Uterus (tissue), 4 donors: ENCODE results near the gene GPR22. TPM values are rescaled to one million over a fixed set of nuclear protein-coding genes. Genes with fewer than 3 reads are reported as not detected.

ENCODE experiments used
- DNase-seq, 2 donors: peaks; one replicate each; pipeline ENCODE4 v3.0.0-alpha.2; 2019 to 2020
- H3K27ac ChIP-seq, 2 donors: fragments of 200-600 bp; sonication (generic); 1 replicate in 1 of 2; 2 replicates in 1 of 2; pipeline ENCODE4 v1.5.1; 2016 to 2018
- H3K27me3 ChIP-seq, 2 donors: fragments of 200-600 bp; sonication (generic); one replicate each; pipeline ENCODE4 v1.5.1; 2018 to 2019; ENCODE audit warnings: control low read depth in 1 of 2
- H3K36me3 ChIP-seq, 2 donors: fragments of 200-600 bp; sonication (generic); one replicate each; pipeline ENCODE4 v1.5.1; 2019; ENCODE audit warnings: control low read depth in 1 of 2
- H3K4me1 ChIP-seq, 2 donors: fragments of 200-600 bp; sonication (generic); one replicate each; pipeline ENCODE4 v1.5.1; 2018 to 2019; ENCODE audit warnings: control low read depth in 1 of 2
- H3K4me3 ChIP-seq, 2 donors: fragments of 200-600 bp; sonication (generic); 1 replicate in 1 of 2; 2 replicates in 1 of 2; pipeline ENCODE4 v1.5.1; 2018 to 2019; ENCODE audit warnings: mild to moderate bottlenecking in 1 of 2
- H3K9me3 ChIP-seq, 2 donors: fragments of 200-600 bp; sonication (generic); one replicate each; pipeline ENCODE4 v1.5.1; 2019; ENCODE audit warnings: control low read depth in 1 of 2
- CTCF ChIP-seq, 4 experiments: fragments of 200-600 bp in 2 of 4; fragments of 450-650 bp in 2 of 4; sonication (generic) in 2 of 4; IDR thresholded peaks; one replicate each; pipeline ENCODE4 v1.5.1; 2016 to 2019; ENCODE audit warnings: antibody characterized with exemption in 4 of 4, mild to moderate bottlenecking in 2 of 4, moderate library complexity in 1 of 4
- POLR2A ChIP-seq, 2 donors: fragments of 450-650 bp; IDR thresholded peaks; one replicate each; pipeline ENCODE4 v1.6.1; 2016; ENCODE audit warnings: antibody characterized with exemption in 2 of 2, mild to moderate bottlenecking in 1 of 2, moderate library complexity in 1 of 2
- intact Hi-C: fragments of 100-400 bp; cut with DNase I; formaldehyde crosslinking; loops from one replicate; pipeline ENCODE4 v1.15.1; 2023; ENCODE audit warnings: low total_unique reads
- total RNA-seq, 4 donors: library from RNA; depleted of rRNA in 3 of 4; stranded (reverse); fragments of >200 nt in 3 of 4; gene quantifications; one replicate each; pipeline versions ENCODE4 v1.1.0 to v1.2.4, GENCODE V29; 2014 to 2023
- donor health status: DM: yes; HTN: yes; CAD: no.

The GPR22 gene
- 10 to 100 TPM in 1 of 4 donors, 1 to 10 TPM in 1, under 1 TPM in 1, not detected in 1; 0.48 to 26.1 (median 1.1) TPM for total RNA-seq

- DNase-seq, result no peak
- peaks cover 0 to 9% of the 10 kb centered on the region in 2 donors for H3K4me1 ChIP-seq
- H3K27me3 ChIP-seq, result no peaks in the 10 kb centered on the region
- intact Hi-C loops, result loop anchor here (10.0 kb wide), 1 partner anchor 255 kb away; no protein-coding TSS in a partner anchor
- H3K4me3 ChIP-seq, result no peak within 1 kb of the TSS
- H3K36me3 ChIP-seq, result no peaks in the 10 kb centered on the region
- H3K27ac ChIP-seq, result no peak within 1 kb of the TSS
- TF ChIP-seq CTCF (IDR thresholded peaks at IDR 0.05) (no peak), POLR2A (IDR thresholded peaks at IDR 0.05) (no peak)
- H3K9me3 ChIP-seq, result no peaks in the 10 kb centered on the region
Observed at GRCh38 chr7:107469929-107470328, at the start of gene GPR22. Gene GPR22 (plus strand): TSS chr7:107470057. CDS start chr7:107474061, 4,004 bp downstream.

- no peaks in the 10 kb centered on the region for H3K27me3 ChIP-seq
- no peaks in the 10 kb centered on the region for H3K36me3 ChIP-seq
- no peak overlapping the region for H3K27ac ChIP-seq
- intact Hi-C loops, result no loop called here
- no peak for DNase-seq
- TF ChIP-seq CTCF (IDR thresholded peaks at IDR 0.05) (no peak), POLR2A (IDR thresholded peaks at IDR 0.05) (no peak)
- H3K9me3 ChIP-seq, result no peaks in the 10 kb centered on the region
- H3K4me3 ChIP-seq, result no peak overlapping the region
- no peaks in the 10 kb centered on the region for H3K4me1 ChIP-seq
Observed at GRCh38 chr7:107427462-107427861, 42.4 kb upstream of the GPR22 start.

GRCh38 chr7:107428642-107429041 lies 41.2 kb upstream of the GPR22 start:
- intact Hi-C loops, result no loop called here
- Histone ChIP-seq H3K36me3 (no peaks in the 10 kb centered on the region), H3K27me3 (no peaks in the 10 kb centered on the region), H3K9me3 (no peaks in the 10 kb centered on the region), H3K4me1 (no peaks in the 10 kb centered on the region), H3K27ac (no peak overlapping the region), H3K4me3 (no peak overlapping the region)
- DNase-seq, result no peak
- TF ChIP-seq CTCF (IDR thresholded peaks at IDR 0.05) (no peak), POLR2A (IDR thresholded peaks at IDR 0.05) (no peak)

GRCh38 chr7:107430057-107430456 lies 39.8 kb upstream of the GPR22 start:
- Histone ChIP-seq H3K4me1 (no peaks in the 10 kb centered on the region), H3K27me3 (no peaks in the 10 kb centered on the region), H3K36me3 (no peaks in the 10 kb centered on the region), H3K4me3 (no peak overlapping the region), H3K9me3 (no peaks in the 10 kb centered on the region), H3K27ac (no peak overlapping the region)
- no peak for DNase-seq
- no peak for TF ChIP-seq POLR2A (IDR thresholded peaks at IDR 0.05)
- no peak for TF ChIP-seq CTCF (IDR thresholded peaks at IDR 0.05)
- intact Hi-C loops, result no loop called here

GRCh38 chr7:107432261-107432660 lies 37.6 kb upstream of the GPR22 start:
- TF ChIP-seq POLR2A (IDR thresholded peaks at IDR 0.05) (no peak), CTCF (IDR thresholded peaks at IDR 0.05) (no peak)
- H3K9me3 ChIP-seq, result no peaks in the 10 kb centered on the region
- H3K27ac ChIP-seq, result no peak overlapping the region
- H3K4me3 ChIP-seq, result no peak overlapping the region
- H3K27me3 ChIP-seq, result no peaks in the 10 kb centered on the region
- no peak for DNase-seq
- intact Hi-C loops, result no loop called here
- H3K36me3 ChIP-seq, result no peaks in the 10 kb centered on the region
- no peaks in the 10 kb centered on the region for H3K4me1 ChIP-seq
